Measurements from ENCODE around the gene RNF40.

RNF40 gene

DNA sequence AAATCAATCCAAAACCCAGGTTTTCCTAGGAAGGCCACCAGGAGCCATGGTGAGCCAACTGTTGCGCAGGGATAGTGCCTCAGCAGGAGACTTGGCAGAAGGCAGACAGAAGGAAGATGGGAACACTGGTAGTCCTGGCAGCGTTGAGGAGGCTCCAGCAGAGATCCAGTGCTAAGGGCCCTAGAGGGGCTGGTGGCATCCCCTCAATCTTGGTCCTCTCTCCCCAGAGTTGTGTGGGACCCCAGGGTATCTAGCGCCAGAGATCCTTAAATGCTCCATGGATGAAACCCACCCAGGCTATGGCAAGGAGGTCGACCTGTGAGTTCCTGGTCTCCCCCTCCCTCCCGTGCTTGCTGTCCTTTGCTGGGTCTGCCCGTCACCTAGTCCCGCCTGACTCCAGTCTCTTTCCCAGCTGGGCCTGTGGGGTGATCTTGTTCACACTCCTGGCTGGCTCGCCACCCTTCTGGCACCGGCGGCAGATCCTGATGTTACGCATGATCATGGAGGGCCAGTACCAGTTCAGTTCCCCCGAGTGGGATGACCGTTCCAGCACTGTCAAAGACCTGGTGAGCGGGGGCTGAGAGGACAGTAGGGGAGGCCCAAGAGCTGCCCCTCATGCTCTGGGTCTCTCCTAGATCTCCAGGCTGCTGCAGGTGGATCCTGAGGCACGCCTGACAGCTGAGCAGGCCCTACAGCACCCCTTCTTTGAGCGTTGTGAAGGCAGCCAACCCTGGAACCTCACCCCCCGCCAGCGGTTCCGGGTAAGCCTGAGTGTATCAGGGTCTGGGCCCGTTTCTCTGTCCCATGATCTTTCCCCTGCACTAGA lies 6.0 kb upstream of the RNF40 start:
- Histone ChIP-seq H3K4me1 (ENCODE audit: control insufficient read depth in 1 of 2, insufficient read depth in 2 of 2, low read length in 2 of 2) (peaks cover 0 to 4% of the 10 kb centered on the region in 2 donors), H3K36me3 (ENCODE audit: control insufficient read depth in 1 of 2, insufficient read depth in 2 of 2, low read length in 2 of 2) (peaks cover 32 to 48% of the 10 kb centered on the region in 2 donors), H3K4me3 (ENCODE audit: low read depth in 1 of 2, low read length in 2 of 2) (no peak overlapping the region), H3K27ac (ENCODE audit: low read length) (no peak overlapping the region), H3K27me3 (ENCODE audit: low read depth, low read length) (no peaks in the 10 kb centered on the region), H3K9me3 (ENCODE audit: control insufficient read depth in 1 of 2, low read length in 2 of 2) (no peaks in the 10 kb centered on the region)

DNA sequence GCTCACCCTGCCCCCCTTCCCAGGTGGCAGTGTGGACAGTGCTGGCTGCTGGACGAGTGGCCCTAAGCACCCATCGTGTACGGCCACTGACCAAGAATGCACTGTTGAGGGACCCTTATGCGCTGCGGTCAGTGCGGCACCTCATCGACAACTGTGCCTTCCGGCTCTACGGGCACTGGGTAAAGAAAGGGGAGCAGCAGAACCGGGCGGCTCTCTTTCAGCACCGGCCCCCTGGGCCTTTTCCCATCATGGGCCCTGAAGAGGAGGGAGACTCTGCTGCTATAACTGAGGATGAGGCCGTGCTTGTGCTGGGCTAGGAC lies 5.4 kb upstream of the RNF40 start:
- no peak overlapping the region for H3K27ac ChIP-seq (ENCODE audit: low read length)
- H3K27me3 ChIP-seq (ENCODE audit: low read depth, low read length): no peaks in the 10 kb centered on the region
- H3K9me3 ChIP-seq (ENCODE audit: control insufficient read depth in 1 of 2, low read length in 2 of 2): no peaks in the 10 kb centered on the region
- H3K4me1 ChIP-seq (ENCODE audit: control insufficient read depth in 1 of 2, insufficient read depth in 2 of 2, low read length in 2 of 2): peaks cover 0 to 6% of the 10 kb centered on the region in 2 donors
- H3K36me3 ChIP-seq (ENCODE audit: control insufficient read depth in 1 of 2, insufficient read depth in 2 of 2, low read length in 2 of 2): peaks cover 28 to 43% of the 10 kb centered on the region in 2 donors
- H3K4me3 ChIP-seq (ENCODE audit: low read depth in 1 of 2, low read length in 2 of 2): no peak overlapping the region

DNA sequence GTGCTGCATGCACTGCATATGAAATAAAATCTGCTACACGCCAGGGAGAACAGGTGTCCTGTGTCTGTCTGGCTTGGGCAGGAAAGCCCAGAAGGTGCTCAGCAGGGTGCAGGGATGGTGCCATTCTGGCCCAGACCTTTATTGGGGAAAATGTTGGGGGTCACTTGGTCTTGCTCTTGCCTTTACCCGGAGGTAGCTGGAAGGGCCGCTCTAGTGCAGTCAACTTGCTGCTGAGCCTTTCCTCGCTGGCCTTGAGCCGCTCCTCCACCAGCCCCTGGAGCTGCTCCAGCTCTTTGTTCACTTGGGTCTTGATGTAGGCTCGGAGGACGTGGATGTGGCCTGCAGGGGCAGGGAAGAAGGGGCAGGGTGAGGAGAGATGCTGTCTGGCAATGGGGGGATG lies 4.8 kb upstream of the RNF40 start:
- H3K27me3 ChIP-seq (ENCODE audit: low read depth, low read length): no peaks in the 10 kb centered on the region
- H3K4me3 ChIP-seq (ENCODE audit: low read depth in 1 of 2, low read length in 2 of 2): no peak overlapping the region
- H3K9me3 ChIP-seq (ENCODE audit: control insufficient read depth in 1 of 2, low read length in 2 of 2): no peaks in the 10 kb centered on the region
- peaks cover 0 to 6% of the 10 kb centered on the region in 2 donors for H3K4me1 ChIP-seq (ENCODE audit: control insufficient read depth in 1 of 2, insufficient read depth in 2 of 2, low read length in 2 of 2)
- no peak overlapping the region for H3K27ac ChIP-seq (ENCODE audit: low read length)
- peaks cover 28 to 42% of the 10 kb centered on the region in 2 donors for H3K36me3 ChIP-seq (ENCODE audit: control insufficient read depth in 1 of 2, insufficient read depth in 2 of 2, low read length in 2 of 2)

DNA sequence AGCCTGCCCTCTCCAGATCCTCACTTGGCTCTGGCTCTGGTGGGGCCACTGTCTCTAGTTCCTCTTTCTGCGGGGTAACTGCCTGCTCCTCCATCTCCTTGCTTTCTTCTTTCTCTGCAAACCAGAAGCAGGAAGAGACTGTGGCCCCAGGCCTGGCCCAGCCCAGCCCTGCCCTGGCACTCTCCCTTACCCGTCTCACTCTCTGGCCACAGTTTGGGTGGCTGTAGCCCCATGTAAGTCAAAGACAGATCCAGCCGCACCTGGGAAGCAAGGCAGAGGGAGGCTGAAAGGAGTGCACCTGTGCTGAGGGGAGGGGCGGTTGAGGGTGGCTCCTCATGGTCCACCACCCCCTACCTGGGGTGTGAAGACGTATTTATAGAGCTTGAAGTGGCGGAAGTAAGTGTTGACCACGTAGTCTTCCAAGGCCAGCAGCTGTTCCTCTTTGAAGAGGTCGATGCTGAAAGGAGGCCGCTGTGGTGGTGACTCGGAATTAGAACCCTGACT lies 3.1 kb upstream of the RNF40 start:
- Histone ChIP-seq H3K27ac (ENCODE audit: low read length) (peak overlapping the region; percentile 20), H3K4me1 (ENCODE audit: control insufficient read depth in 1 of 2, insufficient read depth in 2 of 2, low read length in 2 of 2) (peaks cover 9 to 23% of the 10 kb centered on the region in 2 donors), H3K27me3 (ENCODE audit: low read depth, low read length) (no peaks in the 10 kb centered on the region), H3K36me3 (ENCODE audit: control insufficient read depth in 1 of 2, insufficient read depth in 2 of 2, low read length in 2 of 2) (peaks cover 18 to 41% of the 10 kb centered on the region in 2 donors), H3K4me3 (ENCODE audit: low read depth in 1 of 2, low read length in 2 of 2) (no peak overlapping the region), H3K9me3 (ENCODE audit: control insufficient read depth in 1 of 2, low read length in 2 of 2) (no peaks in the 10 kb centered on the region)

DNA sequence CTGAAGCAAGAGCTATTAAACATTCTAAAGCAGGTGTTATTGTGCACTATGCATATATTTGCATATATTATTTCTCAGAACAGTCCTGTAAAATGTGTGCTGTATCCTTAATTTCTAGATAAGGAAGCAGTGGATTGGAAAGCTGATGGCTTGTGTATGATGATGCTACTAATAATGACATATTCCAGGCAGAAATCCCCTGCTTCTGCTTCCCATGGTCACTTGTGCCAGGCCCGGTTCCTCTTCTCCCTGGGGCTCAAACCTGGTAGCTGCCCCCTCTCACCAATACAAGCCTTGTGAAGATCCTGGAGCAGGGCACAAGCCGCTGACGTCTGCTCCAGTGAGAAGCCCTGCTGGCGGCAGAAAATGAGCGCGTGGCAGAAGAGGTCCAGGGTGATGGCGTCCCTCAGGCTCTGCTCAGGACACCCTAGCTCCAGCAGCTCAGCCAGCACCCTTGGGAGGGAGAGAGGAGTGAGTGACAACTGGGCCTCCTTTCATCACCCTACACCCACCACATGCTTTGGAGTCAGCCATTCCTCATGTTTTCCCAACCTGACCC lies 2.0 kb upstream of the RNF40 start:
- Histone ChIP-seq H3K27me3 (ENCODE audit: low read depth, low read length) (no peaks in the 10 kb centered on the region), H3K9me3 (ENCODE audit: control insufficient read depth in 1 of 2, low read length in 2 of 2) (no peaks in the 10 kb centered on the region), H3K4me1 (ENCODE audit: control insufficient read depth in 1 of 2, insufficient read depth in 2 of 2, low read length in 2 of 2) (peaks cover 9 to 26% of the 10 kb centered on the region in 2 donors), H3K36me3 (ENCODE audit: control insufficient read depth in 1 of 2, insufficient read depth in 2 of 2, low read length in 2 of 2) (peaks cover 21 to 46% of the 10 kb centered on the region in 2 donors), H3K27ac (ENCODE audit: low read length) (no peak overlapping the region), H3K4me3 (ENCODE audit: low read depth in 1 of 2, low read length in 2 of 2) (no peak overlapping the region)

DNA sequence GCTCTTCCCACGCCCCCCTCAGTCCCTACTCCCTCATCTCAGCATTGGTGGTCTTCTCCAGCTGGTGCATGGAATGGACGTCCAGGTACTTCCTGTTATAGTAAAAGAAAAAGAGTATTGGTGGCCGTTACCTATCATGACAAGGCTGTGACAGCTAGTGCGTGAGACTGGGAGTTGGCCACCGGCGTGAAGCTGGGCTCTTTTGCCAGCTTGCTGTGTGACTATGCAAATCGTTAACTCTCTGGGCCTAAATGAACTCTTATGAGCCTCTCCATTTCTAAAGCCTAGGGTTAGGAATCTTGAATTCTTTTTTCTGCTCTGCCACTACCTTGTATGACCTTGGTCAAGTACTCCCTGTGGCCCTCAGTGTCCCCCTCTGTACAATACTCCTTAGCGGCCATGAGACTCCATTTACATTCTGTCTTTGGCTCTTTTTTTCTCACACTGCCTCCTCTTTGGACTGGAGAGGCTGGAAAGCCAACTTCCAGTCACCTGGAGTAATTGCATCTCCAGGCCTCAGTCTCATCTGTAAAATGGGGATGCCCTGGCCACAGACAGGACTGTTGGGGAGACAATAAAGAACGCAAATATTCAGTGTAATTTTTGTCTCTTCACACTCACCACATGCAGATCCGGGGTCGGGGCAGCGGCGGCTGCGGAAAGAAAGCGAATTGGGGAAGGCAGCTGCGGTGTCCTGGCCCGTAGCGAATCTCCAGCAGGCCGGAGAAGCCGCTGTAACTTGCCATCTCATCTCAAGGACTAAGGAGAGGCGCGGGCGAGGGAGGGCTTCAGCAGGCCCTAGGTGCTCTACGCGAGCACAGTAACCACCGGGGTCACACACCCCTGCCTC lies 1.3 kb upstream of the RNF40 start:
- Histone ChIP-seq H3K4me1 (ENCODE audit: control insufficient read depth in 1 of 2, insufficient read depth in 2 of 2, low read length in 2 of 2) (peaks cover 9 to 26% of the 10 kb centered on the region in 2 donors), H3K27me3 (ENCODE audit: low read depth, low read length) (no peaks in the 10 kb centered on the region), H3K9me3 (ENCODE audit: control insufficient read depth in 1 of 2, low read length in 2 of 2) (no peaks in the 10 kb centered on the region), H3K27ac (ENCODE audit: low read length) (no peak overlapping the region), H3K4me3 (ENCODE audit: low read depth in 1 of 2, low read length in 2 of 2) (peak overlapping the region; percentile 93 to 95), H3K36me3 (ENCODE audit: control insufficient read depth in 1 of 2, insufficient read depth in 2 of 2, low read length in 2 of 2) (peaks cover 28 to 46% of the 10 kb centered on the region in 2 donors)

DNA sequence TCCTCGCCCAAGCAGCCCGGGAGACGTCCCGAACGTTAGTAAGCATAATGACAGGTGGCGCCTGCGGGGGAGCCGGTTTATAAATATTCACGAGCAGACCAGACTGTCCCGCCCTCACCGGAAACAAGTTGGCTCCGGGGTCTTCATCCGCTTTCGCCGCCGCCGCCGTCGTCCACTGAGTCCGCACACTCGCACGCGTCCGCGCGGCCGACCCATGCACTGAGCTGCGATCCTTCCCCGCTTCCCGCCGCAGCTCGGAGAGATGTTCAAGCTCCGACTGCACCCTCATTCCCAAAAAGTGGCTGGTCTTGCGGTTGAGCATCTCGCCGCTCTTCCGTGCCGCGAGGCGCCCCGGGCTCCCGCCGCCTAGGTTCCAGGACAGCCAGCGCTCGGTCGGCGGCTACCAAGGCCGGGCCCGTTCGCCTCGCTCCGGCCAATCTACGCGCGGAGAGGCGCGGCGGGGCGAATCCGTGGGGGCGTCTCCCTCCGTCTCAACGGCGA lies 645 bp upstream of the RNF40 start:
- Histone ChIP-seq H3K27ac (ENCODE audit: low read length) (no peak overlapping the region), H3K4me1 (ENCODE audit: control insufficient read depth in 1 of 2, insufficient read depth in 2 of 2, low read length in 2 of 2) (peaks cover 9 to 26% of the 10 kb centered on the region in 2 donors), H3K27me3 (ENCODE audit: low read depth, low read length) (no peaks in the 10 kb centered on the region), H3K36me3 (ENCODE audit: control insufficient read depth in 1 of 2, insufficient read depth in 2 of 2, low read length in 2 of 2) (peaks cover 32 to 46% of the 10 kb centered on the region in 2 donors), H3K4me3 (ENCODE audit: low read depth in 1 of 2, low read length in 2 of 2) (peak overlapping the region; percentile 93 to 95), H3K9me3 (ENCODE audit: control insufficient read depth in 1 of 2, low read length in 2 of 2) (no peaks in the 10 kb centered on the region)

DNA sequence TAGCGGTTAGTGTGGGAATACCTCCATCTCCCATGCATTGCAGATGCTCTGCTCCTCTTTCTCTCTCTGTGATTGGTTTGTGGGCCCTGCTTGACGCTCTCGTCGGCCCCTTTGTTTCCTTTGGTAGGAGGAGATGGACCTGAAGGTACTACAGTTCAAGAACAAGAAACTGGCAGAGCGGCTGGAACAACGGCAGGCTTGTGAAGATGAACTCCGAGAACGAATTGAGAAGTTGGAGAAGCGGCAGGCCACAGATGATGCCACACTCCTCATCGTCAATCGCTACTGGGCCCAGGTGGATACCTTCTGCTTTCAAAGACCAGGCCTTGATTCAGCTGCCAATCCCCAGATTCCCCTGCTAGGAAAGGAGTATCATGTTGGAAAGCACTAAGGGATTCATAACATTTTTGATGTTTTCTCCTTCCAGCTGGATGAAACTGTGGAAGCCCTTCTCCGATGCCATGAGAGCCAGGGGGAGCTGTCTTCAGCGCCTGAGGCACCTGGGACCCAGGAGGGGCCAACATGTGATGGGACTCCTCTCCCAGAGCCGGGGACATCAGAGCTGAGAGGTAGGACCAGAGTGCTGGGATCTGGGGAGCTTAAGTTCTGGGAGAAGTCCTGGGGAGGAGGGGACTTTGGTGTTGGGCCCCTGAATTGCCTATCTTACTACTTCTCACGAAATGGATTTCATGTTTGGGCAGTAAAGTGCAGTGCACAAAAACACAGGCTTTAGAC lies 1.0 kb downstream of the RNF40 start:
- Histone ChIP-seq H3K27me3 (ENCODE audit: low read depth, low read length) (no peaks in the 10 kb centered on the region), H3K4me1 (ENCODE audit: control insufficient read depth in 1 of 2, insufficient read depth in 2 of 2, low read length in 2 of 2) (peaks cover 9 to 26% of the 10 kb centered on the region in 2 donors), H3K36me3 (ENCODE audit: control insufficient read depth in 1 of 2, insufficient read depth in 2 of 2, low read length in 2 of 2) (peaks cover 43 to 51% of the 10 kb centered on the region in 2 donors), H3K27ac (ENCODE audit: low read length) (peak overlapping the region; percentile 92), H3K4me3 (ENCODE audit: low read depth in 1 of 2, low read length in 2 of 2) (peak overlapping the region; percentile 93 to 95), H3K9me3 (ENCODE audit: control insufficient read depth in 1 of 2, low read length in 2 of 2) (no peaks in the 10 kb centered on the region)

DNA sequence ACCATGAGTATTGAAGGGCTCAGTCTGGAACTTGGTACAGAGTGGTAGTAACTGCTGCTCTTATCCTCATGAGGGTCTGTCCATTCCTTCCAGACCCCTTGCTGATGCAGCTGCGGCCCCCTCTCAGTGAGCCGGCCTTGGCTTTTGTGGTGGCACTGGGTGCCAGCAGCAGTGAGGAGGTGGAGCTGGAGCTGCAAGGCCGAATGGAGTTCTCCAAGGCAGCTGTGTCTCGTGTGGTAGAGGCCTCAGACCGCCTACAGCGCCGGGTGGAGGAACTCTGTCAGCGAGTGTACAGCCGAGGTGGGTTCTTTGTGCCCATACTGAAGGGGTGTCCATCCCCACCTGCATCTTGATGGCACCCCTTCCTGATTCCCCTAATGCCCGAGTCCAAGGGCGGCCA lies 2.0 kb downstream of the RNF40 start:
- Histone ChIP-seq H3K9me3 (ENCODE audit: control insufficient read depth in 1 of 2, low read length in 2 of 2) (no peaks in the 10 kb centered on the region), H3K4me3 (ENCODE audit: low read depth in 1 of 2, low read length in 2 of 2) (no peak overlapping the region), H3K27ac (ENCODE audit: low read length) (no peak overlapping the region), H3K4me1 (ENCODE audit: control insufficient read depth in 1 of 2, insufficient read depth in 2 of 2, low read length in 2 of 2) (peaks cover 9 to 26% of the 10 kb centered on the region in 2 donors), H3K36me3 (ENCODE audit: control insufficient read depth in 1 of 2, insufficient read depth in 2 of 2, low read length in 2 of 2) (peaks cover 52 to 61% of the 10 kb centered on the region in 2 donors), H3K27me3 (ENCODE audit: low read depth, low read length) (no peaks in the 10 kb centered on the region)

DNA sequence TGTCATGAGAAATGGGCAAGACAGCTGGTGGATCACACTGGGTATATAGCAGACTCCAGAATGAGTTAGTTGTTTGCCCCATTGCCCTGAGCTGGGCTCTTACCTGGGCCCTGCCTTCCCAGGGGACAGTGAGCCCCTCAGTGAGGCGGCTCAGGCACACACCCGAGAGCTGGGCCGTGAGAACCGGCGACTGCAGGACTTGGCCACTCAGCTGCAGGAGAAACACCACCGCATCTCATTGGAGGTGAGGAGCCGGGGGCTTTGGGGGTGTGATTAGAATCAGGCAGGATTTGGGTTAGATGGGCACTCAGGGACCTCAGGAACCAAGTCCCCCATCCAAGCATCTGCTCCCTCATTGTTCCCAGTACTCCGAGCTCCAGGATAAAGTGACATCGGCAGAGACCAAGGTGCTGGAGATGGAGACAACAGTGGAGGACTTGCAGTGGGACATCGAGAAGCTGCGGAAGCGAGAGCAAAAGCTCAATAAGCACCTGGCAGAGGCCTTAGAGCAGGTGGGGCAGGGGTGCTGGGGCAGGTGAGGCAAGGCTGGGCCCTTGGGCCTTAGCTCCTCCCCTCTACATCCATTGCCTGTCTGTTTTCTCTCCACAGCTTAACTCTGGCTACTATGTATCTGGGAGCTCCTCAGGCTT lies 2.8 kb downstream of the RNF40 start:
- Histone ChIP-seq H3K27me3 (ENCODE audit: low read depth, low read length) (no peaks in the 10 kb centered on the region), H3K36me3 (ENCODE audit: control insufficient read depth in 1 of 2, insufficient read depth in 2 of 2, low read length in 2 of 2) (peaks cover 56 to 69% of the 10 kb centered on the region in 2 donors), H3K27ac (ENCODE audit: low read length) (no peak overlapping the region), H3K9me3 (ENCODE audit: control insufficient read depth in 1 of 2, low read length in 2 of 2) (no peaks in the 10 kb centered on the region), H3K4me3 (ENCODE audit: low read depth in 1 of 2, low read length in 2 of 2) (no peak overlapping the region), H3K4me1 (ENCODE audit: control insufficient read depth in 1 of 2, insufficient read depth in 2 of 2, low read length in 2 of 2) (peaks cover 9 to 26% of the 10 kb centered on the region in 2 donors)

Measured in muscle layer of duodenum (tissue), 2 donors.